ENCODE data around the gene RAPSN.

GRCh38 chr11:47498149-47498548, 49.2 kb upstream of the RAPSN start:
- TF ChIP-seq CTCF (IDR thresholded peaks at IDR 0.05), result no peak
- no peak for TF ChIP-seq POLR2A (IDR thresholded peaks at IDR 0.05)
